Smooth muscle cell (in vitro differentiated cells): Measurements from ENCODE around the gene MAFF. TPM values are rescaled to one million over a fixed set of nuclear protein-coding genes. Genes with fewer than 3 reads are reported as not detected.

Experiments
- DNase-seq: peaks from one replicate; lab custom pipeline; 2025; ENCODE audit not compliant: unreplicated experiment; lab: John Stamatoyannopoulos, UW
- H2AFZ ChIP-seq: fragments of 200-600 bp; sonication (generic); 2 replicates; pipeline ENCODE4 v1.6.0; 2016; ENCODE audit warnings: antibody characterized with exemption, low read depth, mild to moderate bottlenecking
- H3F3A ChIP-seq: fragments of 200-600 bp; sonication (generic); 2 replicates; pipeline ENCODE4 v1.6.0; 2017; ENCODE audit warnings: antibody characterized with exemption, low read depth
- H3K27ac ChIP-seq: fragments of 200-600 bp; sonication (generic); 2 replicates; pipeline ENCODE4 v1.5.1; 2016; ENCODE audit warnings: low read depth, mild to moderate bottlenecking
- H3K27me3 ChIP-seq: fragments of 200-600 bp; sonication (generic); 2 replicates; pipeline ENCODE4 v1.6.1; 2016; ENCODE audit warnings: low read depth, mild to moderate bottlenecking
- H3K36me3 ChIP-seq: fragments of 200-600 bp; sonication (generic); 2 replicates; pipeline ENCODE4 v1.5.1; 2016; ENCODE audit warnings: low read depth
- H3K4me1 ChIP-seq: fragments of 200-600 bp; sonication (generic); 2 replicates; pipeline ENCODE4 v1.5.1; 2016; ENCODE audit warnings: low read depth
- H3K4me2 ChIP-seq: fragments of 200-600 bp; sonication (generic); 2 replicates; pipeline ENCODE4 v1.6.0; 2016; ENCODE audit warnings: mild to moderate bottlenecking
- H3K4me3 ChIP-seq: fragments of 200-600 bp; sonication (generic); 2 replicates; pipeline ENCODE4 v1.5.1; 2016; ENCODE audit warnings: mild to moderate bottlenecking
- H3K79me2 ChIP-seq: fragments of 200-600 bp; sonication (generic); 2 replicates; pipeline ENCODE4 v1.6.0; 2016; ENCODE audit warnings: low read depth, mild to moderate bottlenecking
- H3K9ac ChIP-seq: fragments of 200-600 bp; sonication (generic); 2 replicates; pipeline ENCODE4 v1.6.0; 2016; ENCODE audit warnings: low read depth
- H3K9me3 ChIP-seq: fragments of 200-600 bp; sonication (generic); replicated peaks from 2 replicates; pipeline ENCODE4 v1.5.1; 2016; ENCODE audit warnings: low read depth
- H4K20me1 ChIP-seq: fragments of 200-600 bp; sonication (generic); 2 replicates; pipeline ENCODE4 v1.6.0; 2016; ENCODE audit warnings: low read depth
- WGBS: methylation state at CpG from one replicate; pipeline ENCODE4 v1.1.7; 2016; ENCODE audit warnings: low lambda C conversion rate; 5-methylcytosine and 5-hydroxymethylcytosine counted together
- polyA plus RNA-seq: library from polyadenylated mRNA; unstranded; fragments of >200 nt; fragmentation: Nextera tagmentation; extraction: Ambion mirVana; gene quantifications from 2 replicates; pipeline ENCODE4 v1.2.1, GENCODE V29; 2016
- total RNA-seq: library from RNA; depleted of rRNA; stranded (reverse); fragments of >200 nt; gene quantifications from 2 replicates; pipeline ENCODE4 v1.2.3, GENCODE V29; 2014
- TF ChIP-seq, protein P1 (sequence below): fragments of 200-600 bp; sonication (generic); IDR thresholded peaks from 2 replicates; pipeline ENCODE4 v1.5.1; 2017; ENCODE audit warnings: borderline replicate concordance, mild to moderate bottlenecking, antibody characterized with exemption; ENCODE audit not compliant: insufficient read depth, poor library complexity, severe bottlenecking

The MAFF gene
- total and polyA plus RNA-seq, 2 experiments from 2014 or later: 48.2 to 51.2 TPM

GRCh38 chr22:38257650-38258250 lies 56.0 kb downstream of the MAFF start:
- no peak overlapping the region for H3K9ac ChIP-seq
- TF ChIP-seq, protein P1, sequence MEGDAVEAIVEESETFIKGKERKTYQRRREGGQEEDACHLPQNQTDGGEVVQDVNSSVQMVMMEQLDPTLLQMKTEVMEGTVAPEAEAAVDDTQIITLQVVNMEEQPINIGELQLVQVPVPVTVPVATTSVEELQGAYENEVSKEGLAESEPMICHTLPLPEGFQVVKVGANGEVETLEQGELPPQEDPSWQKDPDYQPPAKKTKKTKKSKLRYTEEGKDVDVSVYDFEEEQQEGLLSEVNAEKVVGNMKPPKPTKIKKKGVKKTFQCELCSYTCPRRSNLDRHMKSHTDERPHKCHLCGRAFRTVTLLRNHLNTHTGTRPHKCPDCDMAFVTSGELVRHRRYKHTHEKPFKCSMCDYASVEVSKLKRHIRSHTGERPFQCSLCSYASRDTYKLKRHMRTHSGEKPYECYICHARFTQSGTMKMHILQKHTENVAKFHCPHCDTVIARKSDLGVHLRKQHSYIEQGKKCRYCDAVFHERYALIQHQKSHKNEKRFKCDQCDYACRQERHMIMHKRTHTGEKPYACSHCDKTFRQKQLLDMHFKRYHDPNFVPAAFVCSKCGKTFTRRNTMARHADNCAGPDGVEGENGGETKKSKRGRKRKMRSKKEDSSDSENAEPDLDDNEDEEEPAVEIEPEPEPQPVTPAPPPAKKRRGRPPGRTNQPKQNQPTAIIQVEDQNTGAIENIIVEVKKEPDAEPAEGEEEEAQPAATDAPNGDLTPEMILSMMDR: no peak
- H3K27ac ChIP-seq: peak overlapping the region; percentile 66
- no peak for DNase-seq
- peak overlapping the region; percentile 60 for H3K4me2 ChIP-seq
- H4K20me1 ChIP-seq: peaks cover 100% of the 10 kb centered on the region
- no peak overlapping the region for H3K4me3 ChIP-seq
- peaks cover 35% of the 10 kb centered on the region for H3K4me1 ChIP-seq
- peaks cover 99% of the 10 kb centered on the region for H3K79me2 ChIP-seq
- H3K9me3 ChIP-seq: no peaks in the 10 kb centered on the region
- H3F3A ChIP-seq: peaks cover 7% of the 10 kb centered on the region
- H2AFZ ChIP-seq: no peak overlapping the region
- H3K27me3 ChIP-seq: no peaks in the 10 kb centered on the region
- H3K36me3 ChIP-seq: no peaks in the 10 kb centered on the region
- 91% methylated on average over 4 of the region's 4 CpGs for WGBS

- TF ChIP-seq, protein P1: no peak
- Histone ChIP-seq H3K27me3 (no peaks in the 10 kb centered on the region), H4K20me1 (peaks cover 100% of the 10 kb centered on the region), H3K36me3 (no peaks in the 10 kb centered on the region), H3K9ac (no peak overlapping the region), H3K4me2 (no peak overlapping the region), H3K27ac (no peak overlapping the region), H3K79me2 (peaks cover 99% of the 10 kb centered on the region), H2AFZ (no peak overlapping the region), H3F3A (peaks cover 7% of the 10 kb centered on the region), H3K4me1 (peaks cover 35% of the 10 kb centered on the region), H3K4me3 (no peak overlapping the region), H3K9me3 (no peaks in the 10 kb centered on the region)
- WGBS: 90% methylated on average over 8 of the region's 8 CpGs
- DNase-seq: no peak
These were observed 57.1 kb downstream of the MAFF start for GRCh38 chr22:38258895-38259294.

- no peak overlapping the region for H3K4me2 ChIP-seq
These were observed 57.6 kb downstream of the MAFF start for GRCh38 chr22:38259370-38259769.

More at GRCh38 chr22:38259370-38259769, 57.6 kb downstream of the MAFF start:
- Histone ChIP-seq H3F3A (peaks cover 7% of the 10 kb centered on the region), H3K27me3 (no peaks in the 10 kb centered on the region), H4K20me1 (peaks cover 100% of the 10 kb centered on the region), H3K27ac (no peak overlapping the region), H2AFZ (no peak overlapping the region), H3K4me1 (peaks cover 35% of the 10 kb centered on the region), H3K79me2 (peaks cover 99% of the 10 kb centered on the region), H3K9me3 (no peaks in the 10 kb centered on the region), H3K4me3 (no peak overlapping the region), H3K9ac (no peak overlapping the region), H3K36me3 (no peaks in the 10 kb centered on the region)
- WGBS: 82% methylated on average over 8 of the region's 8 CpGs
- TF ChIP-seq, protein P1: no peak
- no peak for DNase-seq
